LNCaP clone FGC (cell line): ENCODE measurements around the gene CLIC4.

Experiments used
- DNase-seq: peaks from one replicate; pipeline ENCODE4 v3.0.0-alpha.2; 2011; ENCODE audit warnings: low read depth
- H3K4me3 ChIP-seq: 2 replicates; pipeline ENCODE4 v1.5.1; 2011; ENCODE audit warnings: mild to moderate bottlenecking, low read depth, low read length, control low read depth
- CTCF ChIP-seq: IDR thresholded peaks from 2 replicates; pipeline ENCODE4 v1.5.1; 2012; ENCODE audit warnings: mild to moderate bottlenecking; ENCODE audit not compliant: control insufficient read depth, insufficient read depth; ENCODE audit errors: extremely low read depth

CLIC4 gene

GRCh38 chr1:24745711-24746413 lies 615 bp downstream of the CLIC4 start:
- TF ChIP-seq CTCF, result no peak
- no peak for DNase-seq
- H3K4me3 ChIP-seq, result peak overlapping the region; percentile 60

- no peak for TF ChIP-seq CTCF
- no peak overlapping the region for H3K4me3 ChIP-seq
- DNase-seq, result no peak
These were observed 3.2 kb downstream of the CLIC4 start for GRCh38 chr1:24748191-24749121.

- DNase-seq, result no peak
- H3K4me3 ChIP-seq, result no peak overlapping the region
- no peak for TF ChIP-seq CTCF
These were observed 4.0 kb downstream of the CLIC4 start for GRCh38 chr1:24749252-24749651.

GRCh38 chr1:24749886-24750285 lies 4.6 kb downstream of the CLIC4 start:
- no peak for DNase-seq
- TF ChIP-seq CTCF, result no peak
- H3K4me3 ChIP-seq, result no peak overlapping the region

GRCh38 chr1:24751833-24752232 lies 6.6 kb downstream of the CLIC4 start:
- DNase-seq, result no peak
- no peak overlapping the region for H3K4me3 ChIP-seq
- TF ChIP-seq CTCF, result no peak

- TF ChIP-seq CTCF, result no peak
- no peak overlapping the region for H3K4me3 ChIP-seq
- DNase-seq, result no peak
These were observed 7.1 kb downstream of the CLIC4 start for GRCh38 chr1:24752305-24752704.
